Neural crest cell (in vitro differentiated cells): Measurements from ENCODE around the gene VPS13D. TPM values are rescaled to one million over a fixed set of nuclear protein-coding genes. Genes with fewer than 3 reads are reported as not detected.

ENCODE experiments used
- DNase-seq: peaks from one replicate; pipeline ENCODE4 v3.0.0; 2021; ENCODE audit warnings: low read depth, mixed read lengths, low spot score
- H3K27ac Mint-ChIP-seq: one replicate; pipeline ENCODE4 v1.8.0; 2021; ENCODE audit warnings: mild to moderate bottlenecking, mixed read lengths; ENCODE audit not compliant: unreplicated experiment
- H3K27me3 Mint-ChIP-seq: 2 replicates; pipeline ENCODE4 v1.8.0; 2021; ENCODE audit warnings: low read depth, mild to moderate bottlenecking, mixed read lengths
- H3K36me3 Mint-ChIP-seq: 2 replicates; pipeline ENCODE4 v1.8.0; 2021; ENCODE audit warnings: low read depth, mild to moderate bottlenecking, mixed read lengths
- H3K4me1 Mint-ChIP-seq: 2 replicates; pipeline ENCODE4 v1.8.0; 2021; ENCODE audit warnings: mixed read lengths
- H3K4me3 Mint-ChIP-seq: one replicate; pipeline ENCODE4 v1.8.0; 2021; ENCODE audit warnings: mild to moderate bottlenecking, mixed read lengths
- H3K9me3 Mint-ChIP-seq: 2 replicates; pipeline ENCODE4 v1.8.0; 2021; ENCODE audit warnings: mixed read lengths
- total RNA-seq: library from RNA; stranded (reverse); gene quantifications from 2 replicates; pipeline ENCODE4 v1.2.1, GENCODE V29; 2021
- TF ChIP-seq, protein P1 (sequence below): fragments of 200-600 bp; sonication (generic); conservative IDR thresholded peaks from 2 replicates; pipeline ENCODE4 v1.5.0; 2021; ENCODE audit warnings: antibody characterized with exemption, mild to moderate bottlenecking

Gene VPS13D
- total RNA-seq, 1 donor from 2014 or later, result 24.5 TPM

DNA sequence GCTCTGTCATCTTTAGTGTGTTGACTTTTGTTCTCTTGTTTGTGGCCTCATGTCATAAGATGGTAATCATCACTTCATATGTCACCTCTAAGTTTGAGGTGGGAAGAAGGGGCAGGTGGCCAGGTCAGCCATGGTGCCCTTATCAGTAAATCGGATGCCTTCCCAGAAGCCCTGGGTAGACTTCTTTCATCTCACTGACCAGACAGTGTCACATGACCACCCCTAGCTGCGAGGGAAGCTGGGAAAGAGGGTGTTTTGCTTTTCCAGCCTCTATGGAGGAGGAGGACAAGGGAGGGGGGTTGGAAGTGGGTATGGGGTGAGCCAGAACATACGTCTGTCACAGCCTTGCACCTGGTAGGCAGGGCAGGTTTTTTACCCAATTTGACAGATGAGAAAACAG is 34.4 kb upstream of the VPS13D start:
- Mint-ChIP-seq H3K4me1 (peaks cover 36% of the 10 kb centered on the region), H3K36me3 (no peaks in the 10 kb centered on the region), H3K9me3 (no peaks in the 10 kb centered on the region), H3K27ac (peak overlapping the region; percentile 6), H3K27me3 (no peaks in the 10 kb centered on the region), H3K4me3 (no peak overlapping the region)
- DNase-seq, result no peak
- TF ChIP-seq, protein P1, sequence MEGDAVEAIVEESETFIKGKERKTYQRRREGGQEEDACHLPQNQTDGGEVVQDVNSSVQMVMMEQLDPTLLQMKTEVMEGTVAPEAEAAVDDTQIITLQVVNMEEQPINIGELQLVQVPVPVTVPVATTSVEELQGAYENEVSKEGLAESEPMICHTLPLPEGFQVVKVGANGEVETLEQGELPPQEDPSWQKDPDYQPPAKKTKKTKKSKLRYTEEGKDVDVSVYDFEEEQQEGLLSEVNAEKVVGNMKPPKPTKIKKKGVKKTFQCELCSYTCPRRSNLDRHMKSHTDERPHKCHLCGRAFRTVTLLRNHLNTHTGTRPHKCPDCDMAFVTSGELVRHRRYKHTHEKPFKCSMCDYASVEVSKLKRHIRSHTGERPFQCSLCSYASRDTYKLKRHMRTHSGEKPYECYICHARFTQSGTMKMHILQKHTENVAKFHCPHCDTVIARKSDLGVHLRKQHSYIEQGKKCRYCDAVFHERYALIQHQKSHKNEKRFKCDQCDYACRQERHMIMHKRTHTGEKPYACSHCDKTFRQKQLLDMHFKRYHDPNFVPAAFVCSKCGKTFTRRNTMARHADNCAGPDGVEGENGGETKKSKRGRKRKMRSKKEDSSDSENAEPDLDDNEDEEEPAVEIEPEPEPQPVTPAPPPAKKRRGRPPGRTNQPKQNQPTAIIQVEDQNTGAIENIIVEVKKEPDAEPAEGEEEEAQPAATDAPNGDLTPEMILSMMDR, result no peak

DNA sequence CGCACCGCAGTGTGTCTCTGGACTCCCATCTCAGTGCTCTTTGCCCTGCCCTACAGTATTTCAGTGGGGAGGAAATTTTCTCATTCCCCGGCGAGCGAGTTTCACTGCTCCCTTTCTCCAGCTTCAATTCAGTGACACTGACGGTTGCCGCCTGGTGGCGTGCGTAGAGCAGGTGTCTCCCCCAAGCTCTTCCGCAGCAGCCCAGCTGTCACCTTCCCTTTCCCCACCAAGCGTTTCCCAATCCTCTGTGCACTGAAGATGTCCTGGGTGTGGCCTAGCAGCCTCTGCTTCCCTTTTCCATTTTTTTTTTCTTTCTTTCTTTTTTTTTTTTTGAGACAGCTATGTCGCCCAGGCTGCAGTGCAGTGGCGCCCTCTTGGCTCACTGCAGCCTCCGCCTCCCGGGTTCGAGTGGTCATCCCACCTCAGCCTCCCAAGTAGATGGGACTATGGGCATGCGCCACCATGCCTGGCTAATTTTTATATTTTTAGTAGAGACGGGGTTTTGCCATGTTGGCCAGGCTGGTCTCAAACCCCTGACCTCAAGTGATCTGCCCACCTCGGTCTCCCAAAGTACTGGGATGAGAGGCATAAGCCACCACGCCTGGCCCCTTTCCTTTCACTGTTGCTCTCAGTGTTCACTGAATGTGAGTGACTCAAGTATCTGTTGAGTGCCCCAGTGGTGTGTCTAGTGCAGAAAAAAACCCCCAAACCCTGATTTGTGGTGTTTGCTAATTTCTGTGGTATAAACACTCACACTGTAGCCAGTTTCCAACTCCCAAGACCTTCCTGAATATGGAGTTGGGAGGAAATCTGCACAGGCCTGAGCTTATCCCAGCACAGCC is 33.0 kb upstream of the VPS13D start:
- H3K36me3 Mint-ChIP-seq, result no peaks in the 10 kb centered on the region
- peaks cover 37% of the 10 kb centered on the region for H3K4me1 Mint-ChIP-seq
- no peaks in the 10 kb centered on the region for H3K9me3 Mint-ChIP-seq
- no peak overlapping the region for H3K4me3 Mint-ChIP-seq
- TF ChIP-seq, protein P1, result peak; percentile 47
- H3K27me3 Mint-ChIP-seq, result no peaks in the 10 kb centered on the region
- no peak overlapping the region for H3K27ac Mint-ChIP-seq
- DNase-seq, result no peak

DNA sequence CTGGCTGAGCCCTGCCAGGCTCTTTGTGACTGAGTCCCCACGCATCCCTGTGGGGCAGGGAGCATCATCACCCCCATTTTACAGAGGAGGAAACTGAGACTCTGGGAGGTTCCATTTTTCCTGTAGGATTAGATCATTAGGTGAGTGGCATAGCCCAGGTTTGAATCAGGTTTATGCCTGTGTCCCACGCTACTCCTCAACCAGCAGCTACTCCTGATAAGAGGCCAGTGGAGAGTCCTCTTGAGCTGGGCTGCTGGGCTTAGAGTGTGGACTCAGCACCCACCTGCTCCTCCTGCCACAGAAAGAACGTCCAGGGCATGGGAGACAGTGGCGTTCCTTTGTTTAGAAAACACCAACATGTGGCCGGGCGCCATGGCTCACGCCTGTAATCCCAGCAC is 32.3 kb upstream of the VPS13D start:
- Mint-ChIP-seq H3K27ac (no peak overlapping the region), H3K4me3 (no peak overlapping the region), H3K36me3 (no peaks in the 10 kb centered on the region), H3K27me3 (no peaks in the 10 kb centered on the region), H3K4me1 (peaks cover 34% of the 10 kb centered on the region), H3K9me3 (no peaks in the 10 kb centered on the region)
- TF ChIP-seq, protein P1, result no peak
- DNase-seq, result no peak

DNA sequence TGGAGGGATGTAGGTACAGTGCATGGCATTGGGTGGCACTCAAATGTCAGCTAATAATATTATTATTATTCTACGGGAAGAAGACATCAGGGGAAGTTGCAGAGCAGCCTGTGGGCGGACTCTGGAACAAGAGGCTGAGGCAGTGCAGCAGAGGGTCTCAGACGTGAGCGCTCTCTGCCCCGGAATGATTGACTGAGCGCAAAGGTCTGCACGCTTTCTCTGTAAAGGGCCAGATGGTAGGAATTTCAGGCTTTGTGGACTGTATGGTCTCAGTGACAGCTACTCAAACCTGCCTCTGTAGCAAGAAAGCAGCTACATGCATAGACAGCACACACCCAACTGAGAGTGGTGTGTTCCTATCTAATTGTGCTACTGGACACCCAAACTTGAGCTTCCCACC is 29.6 kb upstream of the VPS13D start:
- H3K9me3 Mint-ChIP-seq, result no peaks in the 10 kb centered on the region
- peaks cover 26% of the 10 kb centered on the region for H3K4me1 Mint-ChIP-seq
- no peak for DNase-seq
- no peaks in the 10 kb centered on the region for H3K36me3 Mint-ChIP-seq
- H3K27ac Mint-ChIP-seq, result no peak overlapping the region
- H3K4me3 Mint-ChIP-seq, result no peak overlapping the region
- H3K27me3 Mint-ChIP-seq, result no peaks in the 10 kb centered on the region
- TF ChIP-seq, protein P1, result no peak

DNA sequence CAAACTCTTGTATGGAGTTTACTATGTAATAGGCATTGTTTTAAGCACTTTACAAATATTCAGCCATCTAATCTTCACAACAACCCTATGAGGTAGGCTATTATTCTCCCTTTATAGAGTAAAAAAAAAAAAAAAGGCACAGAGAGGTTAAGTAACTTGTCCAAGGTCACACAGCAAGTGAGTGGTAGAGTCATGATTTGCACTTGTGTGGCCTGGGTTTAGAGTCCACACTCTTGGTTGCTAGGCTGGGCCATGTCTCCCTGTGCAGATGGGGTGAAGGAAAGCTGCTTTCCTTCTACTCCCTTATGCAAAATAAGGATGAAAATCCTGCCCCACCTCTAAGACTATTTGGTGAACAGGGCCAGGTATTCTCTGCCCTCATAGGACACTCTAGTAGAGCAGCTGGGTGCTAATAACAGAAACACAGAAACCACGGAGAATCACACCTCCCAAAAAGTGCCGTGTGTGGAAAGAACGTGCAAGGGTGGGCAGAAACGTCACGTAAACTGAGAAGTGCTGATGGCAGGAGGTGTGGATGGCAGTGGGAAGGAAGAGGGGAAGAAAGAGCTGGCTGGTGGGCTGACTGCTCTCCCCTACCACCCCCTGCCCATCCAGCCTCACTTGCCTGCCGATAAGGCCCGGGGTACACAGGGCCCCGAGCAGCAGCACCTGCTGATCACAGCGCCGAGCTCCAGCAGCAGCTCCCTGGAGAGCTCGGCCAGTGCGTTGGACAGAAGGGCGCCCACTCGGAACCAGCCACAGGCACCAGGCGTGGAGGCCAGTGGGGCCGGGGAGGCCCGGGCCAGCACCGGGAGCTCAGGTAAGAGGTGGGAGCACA is 28.3 kb upstream of the VPS13D start:
- no peaks in the 10 kb centered on the region for H3K27me3 Mint-ChIP-seq
- TF ChIP-seq, protein P1, result no peak
- no peaks in the 10 kb centered on the region for H3K36me3 Mint-ChIP-seq
- H3K9me3 Mint-ChIP-seq, result no peaks in the 10 kb centered on the region
- H3K4me1 Mint-ChIP-seq, result peaks cover 19% of the 10 kb centered on the region
- no peak overlapping the region for H3K4me3 Mint-ChIP-seq
- DNase-seq, result no peak
- no peak overlapping the region for H3K27ac Mint-ChIP-seq
